HG03039 (cell line): ENCODE data around the gene ACSF2.
"Not testable (repeated sequence)": the region's sequence is repeated elsewhere in the genome, so short reads cannot be mapped to it uniquely, and the experiment has no call there.

ENCODE experiments used
- ATAC-seq: cut with Tn5 transposase; IDR thresholded peaks from one replicate; pipeline ENCODE4 v1.9.1; 2021; ENCODE audit warnings: mild to moderate bottlenecking, moderate library complexity; ENCODE audit not compliant: unreplicated experiment

Gene ACSF2

GRCh38 chr17:50461550-50462132, 35.6 kb downstream of the ACSF2 start:
- ATAC-seq, result no peak

GRCh38 chr17:50462446-50462845, 36.4 kb downstream of the ACSF2 start:
- ATAC-seq, result no peak

DNA sequence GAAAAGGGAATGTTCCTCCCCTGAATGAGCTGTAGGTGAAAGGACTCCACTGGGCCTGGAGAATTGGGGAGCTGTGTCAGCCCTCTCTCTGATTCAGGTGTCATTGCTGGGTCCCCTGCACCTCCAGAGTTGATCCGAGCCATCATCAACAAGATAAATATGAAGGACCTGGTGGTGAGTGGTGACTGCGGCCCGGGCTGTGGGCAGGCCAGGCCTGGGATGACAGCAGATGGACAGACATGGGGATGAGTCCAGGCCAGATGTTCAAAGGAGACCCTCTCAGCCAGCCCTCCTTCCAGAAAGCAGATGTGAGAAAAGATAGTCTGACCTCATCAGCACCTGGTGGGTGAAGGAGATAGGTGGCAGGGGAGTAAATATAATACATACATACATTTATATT, 38.1 kb downstream of the ACSF2 start:
- ATAC-seq, result no peak

DNA sequence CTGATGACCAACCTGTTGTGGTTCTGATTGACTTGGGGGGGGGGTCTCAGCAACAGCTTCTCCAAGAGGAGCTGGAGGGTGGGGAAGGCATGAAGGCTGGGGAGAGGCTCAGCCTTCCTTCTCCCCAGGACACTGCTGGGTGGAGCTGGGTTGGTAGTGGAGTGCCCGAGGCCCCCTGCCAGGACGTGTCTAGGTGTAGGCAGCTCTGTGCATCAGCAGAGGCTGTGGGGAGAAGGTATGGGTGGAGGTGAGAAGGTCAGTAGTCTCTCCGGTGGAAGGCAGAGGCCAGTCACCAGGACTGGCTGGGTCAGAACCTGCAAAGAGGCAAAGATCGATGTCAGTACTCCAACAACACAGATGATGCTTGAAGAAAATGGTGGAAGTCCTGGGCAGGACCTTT, 38.7 kb downstream of the ACSF2 start:
- ATAC-seq, result no peak

- no peak for ATAC-seq
Measured at GRCh38 chr17:50465171-50465570, 39.2 kb downstream of the ACSF2 start.

DNA sequence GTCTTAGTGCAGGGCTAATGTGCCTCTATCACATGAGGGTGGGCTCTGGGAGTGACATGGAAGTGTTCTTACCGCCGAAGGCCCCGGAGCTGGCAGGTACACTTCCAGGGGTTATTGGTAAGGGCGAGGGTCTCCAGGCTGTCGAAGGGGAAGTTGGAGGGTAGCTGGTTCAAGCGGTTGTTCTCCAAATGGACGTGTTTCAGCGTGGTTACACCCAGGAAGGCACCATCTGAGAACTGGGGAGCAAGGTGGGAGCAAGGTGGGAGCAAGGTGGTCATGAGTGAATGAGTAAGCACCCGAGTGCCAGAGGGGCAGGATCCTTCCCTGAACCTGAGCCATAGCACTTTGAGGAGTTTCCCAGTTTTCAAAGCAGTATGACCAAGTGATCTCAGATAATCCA, 39.6 kb downstream of the ACSF2 start:
- no peak for ATAC-seq

DNA sequence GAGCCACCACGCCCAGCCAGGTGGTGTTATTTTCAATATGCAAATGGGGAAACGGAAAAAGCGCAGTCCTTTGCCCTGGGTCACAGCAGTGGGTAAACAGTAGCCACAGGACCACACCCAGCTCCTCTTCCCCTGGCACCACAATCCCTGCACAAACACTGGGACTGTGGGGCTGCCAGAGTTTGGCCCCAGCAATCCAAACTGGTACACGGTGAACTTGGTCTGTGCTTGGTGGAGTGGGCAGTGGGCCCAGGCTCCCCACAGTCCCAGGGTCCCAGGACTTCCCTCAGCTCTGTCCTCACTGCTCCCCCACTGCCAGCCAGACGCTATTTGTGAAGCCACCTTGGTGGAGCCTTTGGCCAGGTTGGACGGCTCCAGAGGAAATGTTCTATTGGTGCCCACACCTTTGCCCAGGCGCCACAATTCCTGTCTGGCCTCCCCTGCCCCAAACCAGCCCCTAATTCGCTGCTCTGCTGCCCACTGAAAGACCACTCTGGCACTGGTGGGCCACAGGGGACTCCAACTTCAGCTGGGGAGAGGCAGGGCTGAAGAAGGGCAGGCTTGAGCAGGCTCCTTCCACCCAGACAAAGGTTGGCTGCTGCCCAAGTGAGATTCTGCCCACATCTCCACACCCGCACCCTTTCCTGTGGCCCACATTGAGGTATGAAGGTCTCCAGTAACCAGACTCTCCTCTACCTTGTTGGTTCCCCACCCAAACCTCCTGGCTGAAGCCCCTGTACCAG, 40.5 kb downstream of the ACSF2 start:
- no peak for ATAC-seq

- no peak for ATAC-seq
Measured at GRCh38 chr17:50467114-50467854, 41.3 kb downstream of the ACSF2 start.

DNA sequence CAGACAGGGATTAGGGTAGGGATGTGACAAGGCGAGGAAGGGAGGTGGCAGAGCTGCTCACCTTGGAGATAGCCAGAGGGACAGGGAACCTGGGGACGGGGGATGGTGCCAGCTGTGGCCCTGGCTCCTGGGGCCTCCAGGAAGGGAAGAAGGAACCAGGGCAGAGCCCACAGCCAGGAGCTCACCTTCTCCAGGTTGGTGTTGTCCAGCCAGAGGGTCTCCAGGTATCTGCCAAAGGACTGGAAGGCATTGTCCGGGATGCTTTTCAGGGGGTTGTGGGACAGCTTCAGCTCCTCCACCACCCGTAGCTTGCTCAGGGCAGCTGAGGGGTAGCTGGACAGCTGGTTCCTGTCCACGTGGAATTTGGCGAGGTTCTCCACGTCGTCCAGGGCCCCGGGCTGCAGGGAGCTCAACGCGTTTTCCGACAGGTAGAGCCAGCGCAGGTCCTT, 41.9 kb downstream of the ACSF2 start:
- ATAC-seq, result no peak

DNA sequence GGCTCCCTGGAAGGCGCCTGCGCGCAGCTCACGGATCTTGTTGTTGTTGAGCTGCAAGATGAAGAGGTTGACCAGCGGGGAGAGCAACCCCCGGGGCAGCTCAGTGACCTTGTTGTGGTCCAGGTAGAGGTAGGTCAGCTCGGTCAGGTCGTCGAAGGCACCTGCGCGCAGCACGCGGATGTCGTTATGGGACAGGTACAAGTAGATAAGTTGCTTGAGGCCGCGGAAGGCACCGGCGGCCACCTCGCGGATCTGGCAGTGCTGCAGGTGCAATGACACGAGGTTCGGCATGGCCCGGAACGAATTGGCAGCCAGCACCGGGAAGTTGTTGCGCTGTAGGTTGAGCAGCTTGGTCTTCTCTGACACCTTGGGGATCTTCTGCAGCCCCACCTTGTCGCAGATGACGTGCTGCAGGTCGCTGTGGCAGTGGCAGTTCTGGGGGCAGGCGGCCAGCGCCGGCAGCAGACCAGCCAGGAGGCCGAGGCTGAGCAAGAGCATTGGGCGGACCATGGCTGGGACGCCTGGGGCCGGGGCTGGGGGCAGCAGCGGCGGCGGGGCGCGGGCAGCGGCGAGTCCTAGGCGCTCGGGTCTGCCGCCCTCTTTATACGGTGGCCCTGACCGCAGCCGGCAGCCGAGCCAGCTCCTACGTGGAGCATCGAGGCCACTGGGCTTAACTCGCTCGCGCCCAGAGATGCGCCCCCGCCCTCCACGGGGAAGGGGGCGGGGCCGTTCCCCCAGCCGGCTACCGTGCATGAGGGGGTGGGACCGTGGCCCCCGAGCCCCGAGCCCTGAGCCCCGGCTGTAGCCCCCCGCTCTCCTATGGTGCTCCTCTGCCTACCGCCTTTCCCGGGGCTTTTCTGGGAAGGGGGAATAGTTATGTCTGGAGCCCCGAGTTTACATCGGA, 42.5 kb downstream of the ACSF2 start, which contains the start of gene CHAD:
TSS of gene CHAD (minus strand) at position 577 of the 904 bp plus-strand sequence. CDS start at position 510, 67 bp downstream.
- no peak for ATAC-seq

GRCh38 chr17:50469208-50469605, 43.2 kb downstream of the ACSF2 start:
- no peak for ATAC-seq

DNA sequence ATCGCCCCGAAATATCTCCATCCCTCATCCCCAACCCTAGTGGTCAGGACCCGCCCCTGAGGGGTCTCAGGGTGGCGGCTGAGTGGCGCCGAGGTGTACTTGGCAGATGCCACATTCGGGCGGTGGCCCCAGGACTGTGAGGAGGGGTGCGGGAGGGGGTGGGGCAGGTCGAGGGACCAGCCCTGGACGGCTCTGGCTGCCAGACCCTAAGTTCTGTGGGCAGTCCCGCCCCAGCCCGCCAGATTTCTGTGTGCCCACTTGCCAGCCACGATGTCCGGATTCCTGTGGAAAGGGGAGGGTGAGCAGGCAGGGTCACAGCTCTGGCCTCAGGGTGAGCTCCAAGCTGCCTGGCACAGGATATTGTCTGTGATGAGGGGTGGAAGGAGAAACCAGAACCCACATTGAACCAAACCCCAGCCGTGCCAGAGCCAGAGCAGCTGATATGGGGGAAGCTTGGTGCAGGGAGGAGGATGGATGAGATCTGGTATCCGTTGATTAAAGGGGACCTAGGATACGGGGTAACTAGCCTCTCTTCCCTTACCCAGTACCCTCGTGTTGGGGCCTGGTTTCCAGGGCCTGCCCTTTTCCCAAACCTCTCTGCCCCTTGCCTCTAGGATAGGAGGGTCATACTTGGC, 43.8 kb downstream of the ACSF2 start:
- ATAC-seq, result no peak

GRCh38 chr17:50470426-50470825, 44.4 kb downstream of the ACSF2 start:
- ATAC-seq, result no peak

DNA sequence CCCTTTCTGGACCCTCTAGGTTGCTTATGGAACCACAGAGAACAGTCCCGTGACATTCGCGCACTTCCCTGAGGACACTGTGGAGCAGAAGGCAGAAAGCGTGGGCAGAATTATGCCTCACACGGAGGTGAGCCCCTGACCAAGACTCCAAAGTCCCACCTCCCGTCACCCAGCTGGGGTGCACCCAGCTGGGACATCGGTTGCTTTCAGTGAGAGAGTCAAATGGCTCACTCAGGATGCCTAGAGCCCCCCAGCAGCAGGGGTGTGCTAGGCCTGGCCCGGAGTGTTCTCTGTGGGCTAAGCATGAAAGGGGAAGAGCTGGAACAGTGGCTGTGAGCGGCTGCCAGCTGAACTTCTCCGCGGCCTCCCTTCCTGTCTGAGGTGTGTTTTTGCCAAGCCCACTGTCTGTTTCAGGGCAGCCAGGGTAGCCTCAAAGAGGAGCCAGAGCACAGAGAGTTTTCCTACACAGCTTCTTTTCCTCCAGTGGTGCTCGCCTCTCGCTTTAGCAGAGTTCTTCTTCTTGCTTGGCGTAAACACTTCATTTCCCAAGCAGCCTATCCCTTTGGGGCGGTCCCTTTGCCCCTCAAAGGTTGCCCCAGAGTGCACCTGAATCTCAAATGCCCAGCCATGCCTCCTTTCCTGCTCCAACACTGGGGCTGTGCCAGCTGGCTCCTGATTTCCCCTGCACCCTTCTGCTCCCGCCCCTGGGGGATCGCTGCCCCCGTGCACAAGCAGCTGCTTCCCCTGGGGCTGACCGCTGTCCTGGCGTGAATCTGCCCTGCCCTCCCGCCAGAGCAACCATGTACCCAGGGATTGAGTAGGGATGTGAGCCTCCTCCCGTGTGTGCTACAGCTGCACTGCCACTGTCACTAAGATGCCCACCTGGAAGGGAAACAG, 45.2 kb downstream of the ACSF2 start:
- ATAC-seq, result no peak

DNA sequence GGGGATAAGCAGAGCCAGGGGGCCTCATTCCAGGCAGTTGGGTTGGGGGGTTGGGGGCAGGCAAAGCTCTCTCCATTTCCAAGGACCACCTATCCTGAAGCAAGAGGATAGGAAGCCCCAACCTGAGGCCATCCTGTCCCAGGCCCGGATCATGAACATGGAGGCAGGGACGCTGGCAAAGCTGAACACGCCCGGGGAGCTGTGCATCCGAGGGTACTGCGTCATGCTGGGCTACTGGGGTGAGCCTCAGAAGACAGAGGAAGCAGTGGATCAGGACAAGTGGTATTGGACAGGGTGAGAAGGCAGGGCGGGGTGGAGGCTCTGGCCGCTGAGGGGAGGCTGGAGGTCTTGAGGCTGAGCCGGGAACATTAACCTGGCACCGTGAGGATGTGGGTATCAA, 46.3 kb downstream of the ACSF2 start:
- ATAC-seq, result no peak

DNA sequence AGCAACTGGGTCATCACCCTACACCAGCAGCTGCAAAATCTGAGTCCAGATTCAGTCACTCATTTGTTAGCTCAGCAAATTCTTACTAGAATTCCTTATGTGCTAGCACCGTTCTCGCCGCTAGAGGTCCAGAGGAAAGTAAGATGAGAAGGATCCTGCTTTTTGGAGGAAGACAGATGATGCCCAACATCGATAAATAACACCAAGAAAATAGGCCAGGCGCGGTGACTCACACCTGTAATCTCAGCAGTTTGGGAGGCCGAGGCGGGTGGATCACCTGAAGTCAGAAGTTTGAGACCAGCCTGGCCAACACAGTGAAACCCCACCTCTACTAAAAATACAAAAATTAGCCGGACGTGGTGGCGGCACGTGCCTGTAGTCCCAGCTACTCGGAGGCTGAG, 46.7 kb downstream of the ACSF2 start:
- not testable (repeated sequence) for ATAC-seq

- ATAC-seq, result no peak
Measured at GRCh38 chr17:50473901-50474300, 47.9 kb downstream of the ACSF2 start.

- no peak for ATAC-seq
Measured at GRCh38 chr17:50474523-50474922, 48.5 kb downstream of the ACSF2 start.

- no peak for ATAC-seq
Measured at GRCh38 chr17:50475362-50475761, 49.3 kb downstream of the ACSF2 start.
